PFSK-1 (cell line): ENCODE measurements around the gene SLC16A2.

Source experiments
- REST ChIP-seq, 2 experiments: IDR thresholded peaks; 2 replicates each; pipeline versions ENCODE4 v1.6.1 to v1.8.0; 2011 to 2012; ENCODE audit warnings: low read depth in 2 of 2, low read length in 2 of 2, control low read depth in 1 of 2, inconsistent platforms in 1 of 2, mild to moderate bottlenecking in 1 of 2, moderate library complexity in 1 of 2; ENCODE audit not compliant: insufficient read depth in 1 of 2
- TAF1 ChIP-seq: IDR thresholded peaks from 2 replicates; pipeline ENCODE4 v1.6.1; 2012; ENCODE audit warnings: low read length, control low read depth, borderline replicate concordance; ENCODE audit not compliant: insufficient read depth

DNA sequence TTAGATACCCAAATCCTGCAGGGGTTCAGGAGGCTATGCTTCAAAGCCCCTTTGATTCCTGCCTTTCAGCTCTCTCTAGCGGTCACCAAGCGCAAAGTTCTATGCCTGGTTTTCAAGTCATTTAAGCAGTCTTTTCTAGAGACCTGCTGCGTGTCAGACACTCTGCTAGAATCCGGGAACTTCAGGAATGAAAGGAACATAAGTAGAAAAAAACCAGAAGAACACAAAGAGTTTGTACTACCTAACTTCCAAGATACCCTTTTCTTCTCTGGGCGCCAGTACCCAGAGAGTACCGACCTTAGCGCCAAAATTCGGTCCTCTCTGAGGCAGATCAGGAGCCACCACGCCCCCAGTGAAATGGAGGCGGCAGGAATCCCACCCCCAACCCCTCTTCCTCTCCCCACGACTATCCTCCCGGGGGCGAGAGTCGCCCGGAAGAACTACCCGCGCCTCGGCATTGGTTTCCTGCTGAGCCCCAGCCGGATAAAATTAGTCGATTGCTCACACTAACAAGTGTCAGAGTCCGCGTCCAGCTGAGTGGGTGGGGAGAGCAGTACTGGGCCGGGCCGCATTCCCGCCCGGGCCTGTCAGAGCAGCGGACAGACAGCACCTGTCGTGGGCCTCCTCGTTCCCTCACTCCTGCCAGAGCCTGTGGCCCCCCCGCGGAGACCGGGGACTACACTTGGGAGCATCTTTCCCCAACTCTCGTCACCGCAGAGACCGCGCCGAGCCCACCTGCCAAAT, 114.3 kb downstream of the SLC16A2 start:
- TF ChIP-seq REST (IDR thresholded peaks at IDR 0.05; ENCODE audit: insufficient read depth in 1 of 2, low read depth in 2 of 2, low read length in 2 of 2) = no peak
- no peak for TF ChIP-seq TAF1
